Neural cell (in vitro differentiated cells): Measurements from ENCODE around the gene USH1C.

Source experiments
- EP300 ChIP-seq: fragments of 450-650 bp; conservative IDR thresholded peaks from 2 replicates; pipeline ENCODE4 v1.6.1; 2014; ENCODE audit warnings: antibody characterized with exemption, mild to moderate bottlenecking, moderate library complexity; ENCODE audit not compliant: poor library complexity, severe bottlenecking
- EZH2 ChIP-seq: fragments of 200-600, 300-800 bp; shearing (Covaris generic), sonication (generic); IDR thresholded peaks from 2 replicates; pipeline ENCODE4 v1.6.1; 2014; ENCODE audit warnings: antibody characterized with exemption, low read length, borderline replicate concordance, mild to moderate bottlenecking; ENCODE audit not compliant: insufficient read depth, poor library complexity, severe bottlenecking
- MXI1 ChIP-seq: fragments of 450-650 bp; conservative IDR thresholded peaks from 2 replicates; pipeline ENCODE4 v1.6.1; 2014; ENCODE audit warnings: antibody characterized with exemption, mild to moderate bottlenecking; ENCODE audit not compliant: poor library complexity, severe bottlenecking
- POLR2AphosphoS5 ChIP-seq: IDR thresholded peaks from 2 replicates; pipeline ENCODE4 v1.6.1; 2012
- RAD21 ChIP-seq: fragments of 450-650 bp; conservative IDR thresholded peaks from 2 replicates; pipeline ENCODE4 v1.6.1; 2014; ENCODE audit warnings: antibody characterized with exemption, mild to moderate bottlenecking, moderate library complexity
- SMC3 ChIP-seq: fragments of 450-650 bp; conservative IDR thresholded peaks from 2 replicates; pipeline ENCODE4 v1.6.1; 2014; ENCODE audit warnings: antibody characterized with exemption, mild to moderate bottlenecking, moderate library complexity; ENCODE audit not compliant: poor library complexity
- TAF1 ChIP-seq: IDR thresholded peaks from 2 replicates; pipeline ENCODE4 v1.6.1; 2012; ENCODE audit warnings: low read depth
- TF ChIP-seq, protein P1 (sequence below): fragments of 450-650 bp; IDR thresholded peaks from 2 replicates; pipeline ENCODE4 v1.5.1; 2014; ENCODE audit warnings: antibody characterized with exemption, mild to moderate bottlenecking, moderate library complexity; ENCODE audit not compliant: poor library complexity, severe bottlenecking
- TF ChIP-seq, protein P2 (sequence below): IDR thresholded peaks from 2 replicates; pipeline ENCODE4 v1.6.1; 2012; ENCODE audit warnings: borderline replicate concordance

DNA sequence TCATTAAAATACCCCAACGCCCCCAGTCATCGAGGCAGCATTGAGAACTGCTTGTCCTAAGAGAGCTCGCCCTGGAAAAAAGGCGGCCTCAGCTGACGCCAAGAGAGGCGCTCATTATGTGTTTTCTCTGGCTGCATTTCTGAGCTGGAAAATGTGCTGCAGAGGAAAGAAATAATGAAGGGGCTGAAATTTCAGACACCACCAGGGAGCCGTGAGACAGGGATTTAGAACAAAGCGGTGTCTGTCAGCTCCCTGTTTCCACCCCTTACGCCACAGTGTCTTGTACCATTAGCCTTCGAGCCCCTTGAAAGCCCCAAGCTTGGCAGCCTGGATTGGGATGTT, 14.4 kb downstream of the USH1C start:
- TF ChIP-seq, protein P1, sequence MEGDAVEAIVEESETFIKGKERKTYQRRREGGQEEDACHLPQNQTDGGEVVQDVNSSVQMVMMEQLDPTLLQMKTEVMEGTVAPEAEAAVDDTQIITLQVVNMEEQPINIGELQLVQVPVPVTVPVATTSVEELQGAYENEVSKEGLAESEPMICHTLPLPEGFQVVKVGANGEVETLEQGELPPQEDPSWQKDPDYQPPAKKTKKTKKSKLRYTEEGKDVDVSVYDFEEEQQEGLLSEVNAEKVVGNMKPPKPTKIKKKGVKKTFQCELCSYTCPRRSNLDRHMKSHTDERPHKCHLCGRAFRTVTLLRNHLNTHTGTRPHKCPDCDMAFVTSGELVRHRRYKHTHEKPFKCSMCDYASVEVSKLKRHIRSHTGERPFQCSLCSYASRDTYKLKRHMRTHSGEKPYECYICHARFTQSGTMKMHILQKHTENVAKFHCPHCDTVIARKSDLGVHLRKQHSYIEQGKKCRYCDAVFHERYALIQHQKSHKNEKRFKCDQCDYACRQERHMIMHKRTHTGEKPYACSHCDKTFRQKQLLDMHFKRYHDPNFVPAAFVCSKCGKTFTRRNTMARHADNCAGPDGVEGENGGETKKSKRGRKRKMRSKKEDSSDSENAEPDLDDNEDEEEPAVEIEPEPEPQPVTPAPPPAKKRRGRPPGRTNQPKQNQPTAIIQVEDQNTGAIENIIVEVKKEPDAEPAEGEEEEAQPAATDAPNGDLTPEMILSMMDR: no peak
- no peak for TF ChIP-seq EZH2
- TF ChIP-seq MXI1: no peak
- TF ChIP-seq TAF1: no peak
- no peak for TF ChIP-seq RAD21
- no peak for TF ChIP-seq POLR2AphosphoS5
- TF ChIP-seq, protein P2, sequence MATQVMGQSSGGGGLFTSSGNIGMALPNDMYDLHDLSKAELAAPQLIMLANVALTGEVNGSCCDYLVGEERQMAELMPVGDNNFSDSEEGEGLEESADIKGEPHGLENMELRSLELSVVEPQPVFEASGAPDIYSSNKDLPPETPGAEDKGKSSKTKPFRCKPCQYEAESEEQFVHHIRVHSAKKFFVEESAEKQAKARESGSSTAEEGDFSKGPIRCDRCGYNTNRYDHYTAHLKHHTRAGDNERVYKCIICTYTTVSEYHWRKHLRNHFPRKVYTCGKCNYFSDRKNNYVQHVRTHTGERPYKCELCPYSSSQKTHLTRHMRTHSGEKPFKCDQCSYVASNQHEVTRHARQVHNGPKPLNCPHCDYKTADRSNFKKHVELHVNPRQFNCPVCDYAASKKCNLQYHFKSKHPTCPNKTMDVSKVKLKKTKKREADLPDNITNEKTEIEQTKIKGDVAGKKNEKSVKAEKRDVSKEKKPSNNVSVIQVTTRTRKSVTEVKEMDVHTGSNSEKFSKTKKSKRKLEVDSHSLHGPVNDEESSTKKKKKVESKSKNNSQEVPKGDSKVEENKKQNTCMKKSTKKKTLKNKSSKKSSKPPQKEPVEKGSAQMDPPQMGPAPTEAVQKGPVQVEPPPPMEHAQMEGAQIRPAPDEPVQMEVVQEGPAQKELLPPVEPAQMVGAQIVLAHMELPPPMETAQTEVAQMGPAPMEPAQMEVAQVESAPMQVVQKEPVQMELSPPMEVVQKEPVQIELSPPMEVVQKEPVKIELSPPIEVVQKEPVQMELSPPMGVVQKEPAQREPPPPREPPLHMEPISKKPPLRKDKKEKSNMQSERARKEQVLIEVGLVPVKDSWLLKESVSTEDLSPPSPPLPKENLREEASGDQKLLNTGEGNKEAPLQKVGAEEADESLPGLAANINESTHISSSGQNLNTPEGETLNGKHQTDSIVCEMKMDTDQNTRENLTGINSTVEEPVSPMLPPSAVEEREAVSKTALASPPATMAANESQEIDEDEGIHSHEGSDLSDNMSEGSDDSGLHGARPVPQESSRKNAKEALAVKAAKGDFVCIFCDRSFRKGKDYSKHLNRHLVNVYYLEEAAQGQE: no peak
- no peak for TF ChIP-seq EP300
- no peak for TF ChIP-seq SMC3
